Measurements from ENCODE around the gene KCTD6. TPM values are rescaled to one million over a fixed set of nuclear protein-coding genes. Genes with fewer than 3 reads are reported as not detected.

The KCTD6 gene
- polyA plus RNA-seq, 1 donor from 2014 or later: 64.0 TPM

DNA sequence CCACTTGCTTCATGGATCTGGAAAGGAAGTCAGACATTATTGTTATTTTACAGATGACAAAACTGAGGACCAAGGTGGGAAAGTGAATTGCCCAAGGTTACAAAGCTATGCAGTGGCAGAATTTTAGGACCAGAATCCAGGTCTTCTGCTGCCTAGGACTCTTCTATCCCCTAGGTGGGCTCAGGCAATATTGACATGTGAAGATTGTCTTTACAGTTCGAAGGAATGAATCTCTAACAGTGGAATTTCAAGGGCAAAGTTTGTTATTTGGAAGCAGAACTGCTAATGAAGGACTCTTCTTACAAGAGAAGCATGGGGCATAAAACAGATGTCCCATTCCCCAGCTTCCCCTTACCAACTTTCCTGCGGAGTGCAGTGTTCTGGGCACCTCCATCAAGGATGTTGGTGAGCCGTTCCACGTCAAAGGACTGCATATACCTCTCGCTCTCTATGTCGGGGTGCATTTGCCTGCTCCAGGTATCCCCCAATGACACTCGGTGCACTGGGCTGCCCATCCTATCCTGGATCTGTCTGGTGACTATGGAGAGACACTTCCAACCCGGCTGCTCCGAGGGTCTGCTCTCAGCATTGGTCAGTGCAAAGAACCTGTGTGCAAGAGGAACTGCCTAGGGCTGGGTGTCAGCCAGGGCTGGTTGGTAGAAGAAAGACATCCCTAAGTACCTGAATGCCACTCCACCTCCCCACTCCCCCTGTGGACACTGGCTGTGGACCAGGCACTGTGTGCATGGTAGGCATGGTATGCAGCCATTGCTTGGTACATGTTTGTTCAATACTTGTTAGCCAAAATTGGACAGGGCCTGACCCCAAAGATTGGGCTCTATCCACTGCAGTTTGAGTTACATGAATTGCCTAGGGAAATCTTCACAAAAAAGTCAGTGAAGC lies 42.9 kb downstream of the KCTD6 start:
- no peaks in the 10 kb centered on the region for H3K79me2 ChIP-seq (replicated peaks; ENCODE audit: insufficient read depth, low read length)
- H3K27ac ChIP-seq (ENCODE audit: low read length): no peak overlapping the region
- H2AFZ ChIP-seq (ENCODE audit: low read depth, low read length): no peak overlapping the region
- H4K20me1 ChIP-seq (ENCODE audit: insufficient read depth): no peaks in the 10 kb centered on the region
- H3K36me3 ChIP-seq (ENCODE audit: insufficient read depth, low read length): no peaks in the 10 kb centered on the region
- no peak for TF ChIP-seq POLR2AphosphoS5 (IDR thresholded peaks at IDR 0.05)
- TF ChIP-seq SMC3 (conservative IDR thresholded peaks at IDR 0.05; ENCODE audit: poor library complexity): no peak
- no peaks in the 10 kb centered on the region for H3K27me3 ChIP-seq (ENCODE audit: insufficient read depth, low read depth, low read length)
- H3K9ac ChIP-seq (ENCODE audit: low read length): no peak overlapping the region
- H3K4me3 ChIP-seq (ENCODE audit: low read length): no peak overlapping the region
- no peaks in the 10 kb centered on the region for H3F3A ChIP-seq (ENCODE audit: insufficient read depth, low read length, poor library complexity, severe bottlenecking)
- H3K9me3 ChIP-seq (ENCODE audit: low read length): no peaks in the 10 kb centered on the region
- no peak overlapping the region for H3K4me2 ChIP-seq (ENCODE audit: low read length)
- H3K9me2 ChIP-seq (ENCODE audit: insufficient read depth, low read length): no peaks in the 10 kb centered on the region

DNA sequence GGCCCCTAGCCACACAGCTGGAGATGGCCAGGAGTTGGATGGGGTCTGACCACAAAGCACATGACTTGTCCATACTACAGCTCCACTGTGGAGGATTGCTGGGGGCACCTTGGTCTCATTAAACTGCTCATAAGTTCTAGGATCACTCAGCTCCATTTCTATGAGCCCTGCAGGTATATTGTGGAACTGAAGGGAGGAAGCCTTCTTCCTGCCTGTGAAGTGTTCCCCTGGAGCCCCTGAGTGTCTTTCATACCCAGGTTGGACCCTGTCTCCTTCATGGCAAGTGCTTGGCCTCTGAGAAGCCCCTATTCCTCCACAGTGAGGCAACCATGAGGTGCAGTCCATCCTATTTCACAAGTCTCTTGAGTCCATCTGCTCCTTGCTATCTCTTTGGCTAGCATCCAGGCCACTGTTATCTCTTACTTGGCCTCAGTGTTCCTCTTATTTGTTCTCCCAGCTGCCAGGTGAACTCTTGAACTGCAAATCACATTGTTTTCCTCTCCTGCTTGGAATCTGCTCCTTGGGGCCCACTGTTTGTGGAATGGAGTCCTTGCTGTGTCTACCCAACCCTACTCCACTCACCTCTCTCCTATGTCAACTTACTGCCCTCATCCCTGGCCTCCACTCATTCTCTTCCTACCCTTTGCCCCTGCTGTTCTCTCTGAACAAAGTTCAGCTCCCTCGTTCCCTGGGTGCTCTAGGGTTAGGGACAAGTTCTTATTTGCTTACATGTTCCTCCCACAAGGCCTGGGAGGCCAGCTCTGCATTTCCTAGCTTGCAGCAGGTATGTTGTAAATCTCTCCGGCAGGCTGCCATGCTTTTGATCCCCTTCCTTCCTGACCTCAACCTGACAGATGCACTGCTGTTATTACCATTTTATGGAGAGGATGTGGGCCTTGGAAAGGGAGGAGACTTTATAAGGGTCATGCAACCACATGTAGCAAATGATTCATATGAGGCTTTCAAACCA lies 43.9 kb downstream of the KCTD6 start:
- no peak overlapping the region for H3K27ac ChIP-seq (ENCODE audit: low read length)
- no peak overlapping the region for H3K4me3 ChIP-seq (ENCODE audit: low read length)
- H3K9ac ChIP-seq (ENCODE audit: low read length): no peak overlapping the region
- no peak overlapping the region for H2AFZ ChIP-seq (ENCODE audit: low read depth, low read length)
- H3K36me3 ChIP-seq (ENCODE audit: insufficient read depth, low read length): no peaks in the 10 kb centered on the region
- no peaks in the 10 kb centered on the region for H3K9me3 ChIP-seq (ENCODE audit: low read length)
- no peaks in the 10 kb centered on the region for H4K20me1 ChIP-seq (ENCODE audit: insufficient read depth)
- H3K79me2 ChIP-seq (replicated peaks; ENCODE audit: insufficient read depth, low read length): no peaks in the 10 kb centered on the region
- H3K27me3 ChIP-seq (ENCODE audit: insufficient read depth, low read depth, low read length): no peaks in the 10 kb centered on the region
- H3K4me2 ChIP-seq (ENCODE audit: low read length): no peak overlapping the region
- H3K9me2 ChIP-seq (ENCODE audit: insufficient read depth, low read length): no peaks in the 10 kb centered on the region
- no peaks in the 10 kb centered on the region for H3F3A ChIP-seq (ENCODE audit: insufficient read depth, low read length, poor library complexity, severe bottlenecking)
- no peak for TF ChIP-seq POLR2AphosphoS5 (IDR thresholded peaks at IDR 0.05)
- no peak for TF ChIP-seq EZH2 (IDR thresholded peaks at IDR 0.05; ENCODE audit: borderline replicate concordance, insufficient read depth, low read length, poor library complexity, severe bottlenecking)
- no peak for TF ChIP-seq TAF1 (IDR thresholded peaks at IDR 0.05; ENCODE audit: low read depth)
- no peak for TF ChIP-seq MXI1 (conservative IDR thresholded peaks at IDR 0.05; ENCODE audit: poor library complexity, severe bottlenecking)
- TF ChIP-seq RAD21 (conservative IDR thresholded peaks at IDR 0.05): no peak
- TF ChIP-seq, protein P1, sequence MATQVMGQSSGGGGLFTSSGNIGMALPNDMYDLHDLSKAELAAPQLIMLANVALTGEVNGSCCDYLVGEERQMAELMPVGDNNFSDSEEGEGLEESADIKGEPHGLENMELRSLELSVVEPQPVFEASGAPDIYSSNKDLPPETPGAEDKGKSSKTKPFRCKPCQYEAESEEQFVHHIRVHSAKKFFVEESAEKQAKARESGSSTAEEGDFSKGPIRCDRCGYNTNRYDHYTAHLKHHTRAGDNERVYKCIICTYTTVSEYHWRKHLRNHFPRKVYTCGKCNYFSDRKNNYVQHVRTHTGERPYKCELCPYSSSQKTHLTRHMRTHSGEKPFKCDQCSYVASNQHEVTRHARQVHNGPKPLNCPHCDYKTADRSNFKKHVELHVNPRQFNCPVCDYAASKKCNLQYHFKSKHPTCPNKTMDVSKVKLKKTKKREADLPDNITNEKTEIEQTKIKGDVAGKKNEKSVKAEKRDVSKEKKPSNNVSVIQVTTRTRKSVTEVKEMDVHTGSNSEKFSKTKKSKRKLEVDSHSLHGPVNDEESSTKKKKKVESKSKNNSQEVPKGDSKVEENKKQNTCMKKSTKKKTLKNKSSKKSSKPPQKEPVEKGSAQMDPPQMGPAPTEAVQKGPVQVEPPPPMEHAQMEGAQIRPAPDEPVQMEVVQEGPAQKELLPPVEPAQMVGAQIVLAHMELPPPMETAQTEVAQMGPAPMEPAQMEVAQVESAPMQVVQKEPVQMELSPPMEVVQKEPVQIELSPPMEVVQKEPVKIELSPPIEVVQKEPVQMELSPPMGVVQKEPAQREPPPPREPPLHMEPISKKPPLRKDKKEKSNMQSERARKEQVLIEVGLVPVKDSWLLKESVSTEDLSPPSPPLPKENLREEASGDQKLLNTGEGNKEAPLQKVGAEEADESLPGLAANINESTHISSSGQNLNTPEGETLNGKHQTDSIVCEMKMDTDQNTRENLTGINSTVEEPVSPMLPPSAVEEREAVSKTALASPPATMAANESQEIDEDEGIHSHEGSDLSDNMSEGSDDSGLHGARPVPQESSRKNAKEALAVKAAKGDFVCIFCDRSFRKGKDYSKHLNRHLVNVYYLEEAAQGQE (IDR thresholded peaks at IDR 0.05; ENCODE audit: borderline replicate concordance): no peak
- TF ChIP-seq, protein P2, sequence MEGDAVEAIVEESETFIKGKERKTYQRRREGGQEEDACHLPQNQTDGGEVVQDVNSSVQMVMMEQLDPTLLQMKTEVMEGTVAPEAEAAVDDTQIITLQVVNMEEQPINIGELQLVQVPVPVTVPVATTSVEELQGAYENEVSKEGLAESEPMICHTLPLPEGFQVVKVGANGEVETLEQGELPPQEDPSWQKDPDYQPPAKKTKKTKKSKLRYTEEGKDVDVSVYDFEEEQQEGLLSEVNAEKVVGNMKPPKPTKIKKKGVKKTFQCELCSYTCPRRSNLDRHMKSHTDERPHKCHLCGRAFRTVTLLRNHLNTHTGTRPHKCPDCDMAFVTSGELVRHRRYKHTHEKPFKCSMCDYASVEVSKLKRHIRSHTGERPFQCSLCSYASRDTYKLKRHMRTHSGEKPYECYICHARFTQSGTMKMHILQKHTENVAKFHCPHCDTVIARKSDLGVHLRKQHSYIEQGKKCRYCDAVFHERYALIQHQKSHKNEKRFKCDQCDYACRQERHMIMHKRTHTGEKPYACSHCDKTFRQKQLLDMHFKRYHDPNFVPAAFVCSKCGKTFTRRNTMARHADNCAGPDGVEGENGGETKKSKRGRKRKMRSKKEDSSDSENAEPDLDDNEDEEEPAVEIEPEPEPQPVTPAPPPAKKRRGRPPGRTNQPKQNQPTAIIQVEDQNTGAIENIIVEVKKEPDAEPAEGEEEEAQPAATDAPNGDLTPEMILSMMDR (IDR thresholded peaks at IDR 0.05; ENCODE audit: poor library complexity, severe bottlenecking): no peak
- TF ChIP-seq EP300 (conservative IDR thresholded peaks at IDR 0.05; ENCODE audit: poor library complexity, severe bottlenecking): no peak
- no peak for TF ChIP-seq SMC3 (conservative IDR thresholded peaks at IDR 0.05; ENCODE audit: poor library complexity)

All from neural cell (in vitro differentiated cells).